GM23338 (cell line): ENCODE results near the gene TRMT11. TPM values are rescaled to one million over a fixed set of nuclear protein-coding genes. Genes with fewer than 3 reads are reported as not detected.

Source experiments
- ATAC-seq: fragments of 200-7000 bp; cut with Tn5 transposase; 3 replicates; pipeline ENCODE4 v1.9.1; 2020
- DNase-seq: peaks from one replicate; pipeline ENCODE4 v3.0.0-alpha.2; 2015; ENCODE audit warnings: low spot score
- H2AFZ ChIP-seq: fragments of 200-600 bp; sonication (generic); 2 replicates; pipeline ENCODE4 v1.8.0; 2016; ENCODE audit warnings: antibody characterized with exemption, mild to moderate bottlenecking, moderate library complexity
- H3F3A ChIP-seq: fragments of 200-600 bp; sonication (generic); replicated peaks from 2 replicates; pipeline ENCODE4 v1.8.0; 2017; ENCODE audit warnings: antibody characterized with exemption, mixed run types, low read depth
- H3K27ac ChIP-seq: fragments of 200-600 bp; sonication (generic); 2 replicates; pipeline ENCODE4 v1.6.1; 2016; ENCODE audit warnings: low read depth
- H3K27me3 ChIP-seq: fragments of 200-600 bp; sonication (generic); 2 replicates; pipeline ENCODE4 v1.8.0; 2016; ENCODE audit warnings: mild to moderate bottlenecking, mixed run types, moderate library complexity; ENCODE audit not compliant: insufficient read depth
- H3K36me3 ChIP-seq: fragments of 200-600 bp; sonication (generic); 2 replicates; pipeline ENCODE4 v1.8.0; 2016; ENCODE audit warnings: mild to moderate bottlenecking; ENCODE audit not compliant: insufficient read depth
- H3K4me1 ChIP-seq: fragments of 200-600 bp; sonication (generic); 2 replicates; pipeline ENCODE4 v1.8.0; 2016; ENCODE audit warnings: mild to moderate bottlenecking, moderate library complexity; ENCODE audit not compliant: insufficient read depth
- H3K4me2 ChIP-seq: fragments of 200-600 bp; sonication (generic); 2 replicates; pipeline ENCODE4 v1.7.1; 2017; ENCODE audit warnings: mixed run types
- H3K4me3 ChIP-seq: fragments of 200-600 bp; sonication (generic); 2 replicates; pipeline ENCODE4 v1.6.1; 2016; ENCODE audit warnings: mixed run types
- H3K79me2 ChIP-seq: fragments of 200-600 bp; sonication (generic); replicated peaks from 2 replicates; pipeline ENCODE4 v1.8.0; 2017; ENCODE audit warnings: mild to moderate bottlenecking; ENCODE audit not compliant: insufficient read depth
- H3K9me2 ChIP-seq: fragments of 200-600 bp; sonication (generic); 2 replicates; pipeline ENCODE4 v1.8.0; 2017; ENCODE audit not compliant: insufficient read depth
- H4K20me1 ChIP-seq: fragments of 200-600 bp; sonication (generic); replicated peaks from 2 replicates; pipeline ENCODE4 v1.8.0; 2017; ENCODE audit warnings: mild to moderate bottlenecking; ENCODE audit not compliant: insufficient read depth
- H3K27ac Mint-ChIP-seq: 2 replicates; pipeline ENCODE4 v1.8.0; 2020; ENCODE audit warnings: inconsistent platforms, mild to moderate bottlenecking, moderate library complexity, mixed read lengths
- H3K27me3 Mint-ChIP-seq: 3 replicates; pipeline ENCODE4 v1.8.0; 2022; ENCODE audit warnings: low read depth, mild to moderate bottlenecking, moderate library complexity, mixed read lengths, inconsistent platforms; ENCODE audit not compliant: insufficient read depth, poor library complexity
- H3K36me3 Mint-ChIP-seq: 3 replicates; pipeline ENCODE4 v1.8.0; 2021; ENCODE audit warnings: low read depth, mild to moderate bottlenecking, inconsistent platforms, moderate library complexity, mixed read lengths
- H3K4me1 Mint-ChIP-seq: 3 replicates; pipeline ENCODE4 v1.8.0; 2020; ENCODE audit warnings: mild to moderate bottlenecking, inconsistent platforms, mixed read lengths
- H3K4me3 Mint-ChIP-seq: 3 replicates; pipeline ENCODE4 v1.8.0; 2021; ENCODE audit warnings: moderate library complexity, mild to moderate bottlenecking, inconsistent platforms, mixed read lengths
- H3K9me3 Mint-ChIP-seq: 3 replicates; pipeline ENCODE4 v1.8.0; 2020; ENCODE audit warnings: moderate library complexity, mild to moderate bottlenecking, inconsistent platforms, mixed read lengths
- EZH2 ChIP-seq: fragments of 200-600 bp; sonication (generic); IDR thresholded peaks from one replicate; pipeline ENCODE4 v1.8.0; 2017; ENCODE audit warnings: antibody characterized with exemption, mild to moderate bottlenecking, low read depth; ENCODE audit not compliant: unreplicated experiment
- EZH2phosphoT487 ChIP-seq: fragments of 200-600 bp; sonication (generic); IDR thresholded peaks from one replicate; pipeline ENCODE4 v1.8.1; 2018; ENCODE audit warnings: antibody characterized with exemption; ENCODE audit not compliant: unreplicated experiment
- JUNB ChIP-seq: IDR thresholded peaks from one replicate; pipeline ENCODE4 v1.6.1; 2016; ENCODE audit warnings: antibody characterized with exemption; ENCODE audit not compliant: unreplicated experiment
- NANOG ChIP-seq: IDR thresholded peaks from 2 replicates; pipeline ENCODE4 v1.6.1; 2016; ENCODE audit warnings: antibody characterized with exemption, borderline replicate concordance
- POLR2AphosphoS5 ChIP-seq: IDR thresholded peaks from 2 replicates; pipeline ENCODE4 v1.6.1; 2016; ENCODE audit warnings: antibody characterized with exemption, low read depth
- STAT1 ChIP-seq: IDR thresholded peaks from one replicate; pipeline ENCODE4 v1.6.1; 2016; ENCODE audit warnings: antibody characterized with exemption; ENCODE audit not compliant: unreplicated experiment
- ZNF114 ChIP-seq: fragments of 250-450 bp; sonication (Bioruptor Pico); IDR thresholded peaks from 2 replicates; pipeline ENCODE4 v1.5.0; 2020; ENCODE audit warnings: mild to moderate bottlenecking, moderate library complexity
- ZNF331 ChIP-seq: fragments of 250-450 bp; sonication (Bioruptor Pico); IDR thresholded peaks from 2 replicates; pipeline ENCODE4 v1.5.0; 2020; ENCODE audit warnings: low read depth, mild to moderate bottlenecking, moderate library complexity
- polyA plus RNA-seq: library from polyadenylated mRNA; unstranded; fragments of >200 nt; fragmentation: Nextera tagmentation; extraction: Ambion mirVana; gene quantifications from 2 replicates; pipeline ENCODE4 v1.2.1, GENCODE V29; 2016
- total RNA-seq: library from RNA; depleted of rRNA; stranded (reverse); fragments of >200 nt; shearing (Covaris generic); gene quantifications from 2 replicates; pipeline ENCODE4 v1.2.3, GENCODE V29; 2014
- TF ChIP-seq, protein P1 (sequence below): IDR thresholded peaks from 2 replicates; pipeline ENCODE4 v1.6.1; 2016; ENCODE audit warnings: antibody characterized with exemption
- TF ChIP-seq, protein P2 (sequence below): fragments of 250-450 bp; sonication (Bioruptor Pico); IDR thresholded peaks from 2 replicates; pipeline ENCODE4 v1.5.0; 2020; ENCODE audit warnings: mild to moderate bottlenecking, moderate library complexity
- TF ChIP-seq, protein P3 (sequence below): IDR thresholded peaks from one replicate; pipeline ENCODE4 v1.6.1; 2018; ENCODE audit warnings: antibody characterized with exemption; ENCODE audit not compliant: unreplicated experiment

TRMT11 gene
- total and polyA plus RNA-seq, 2 experiments from 2014 or later, result 49.5 to 50.9 TPM

DNA sequence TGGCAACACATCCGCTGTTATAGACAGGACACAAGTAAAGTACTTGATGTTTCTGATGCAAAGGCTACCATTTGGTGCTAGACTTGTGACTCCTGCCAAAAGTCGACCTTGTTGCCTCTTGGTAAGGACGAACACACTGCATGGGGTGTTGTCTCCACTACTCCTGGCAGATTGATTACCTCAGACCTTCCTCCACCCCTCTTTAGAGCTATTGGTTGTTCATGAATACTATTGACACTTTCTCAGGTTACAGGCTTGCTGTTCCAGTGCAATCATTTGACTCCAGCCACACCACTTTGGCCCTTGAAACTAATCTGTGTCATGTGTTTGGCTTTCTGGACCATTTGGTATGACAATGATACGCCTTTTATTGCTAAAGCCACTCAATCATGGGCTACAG lies 62.3 kb downstream of the TRMT11 start:
- Histone ChIP-seq H4K20me1 (no peaks in the 10 kb centered on the region), H3K79me2 (peaks cover 5% of the 10 kb centered on the region; the same call in 1 of the 2 replicates), H3K4me2 (no peak overlapping the region), H3K27me3 (no peaks in the 10 kb centered on the region), H3K9me2 (0 out of 2 replicates have a peak, but pooled peaks cover 9% of the 10 kb centered on the region), H2AFZ (no peak overlapping the region), H3K4me3 (no peak overlapping the region), H3F3A (no peaks in the 10 kb centered on the region), H3K27ac (no peak overlapping the region), H3K4me1 (no peaks in the 10 kb centered on the region), H3K36me3 (no peaks in the 10 kb centered on the region; the same call in 1 of the 2 replicates)
- H3K27ac Mint-ChIP-seq, result no peak overlapping the region
- peaks cover 4% of the 10 kb centered on the region for H3K27me3 Mint-ChIP-seq
- H3K4me1 Mint-ChIP-seq, result no peaks in the 10 kb centered on the region
- DNase-seq (no peak), ATAC-seq (no peak)
- peaks cover 30% of the 10 kb centered on the region for H3K36me3 Mint-ChIP-seq
- H3K9me3 Mint-ChIP-seq, result peaks cover 6% of the 10 kb centered on the region; the same call in 2 of the 3 replicates
- TF ChIP-seq ZNF114 (CRISPR knock-in tag) (no peak), EZH2 (no peak), EZH2phosphoT487 (no peak), JUNB (no peak), ZNF331 (CRISPR knock-in tag) (no peak), NANOG (no peak)
- TF ChIP-seq, protein P1, sequence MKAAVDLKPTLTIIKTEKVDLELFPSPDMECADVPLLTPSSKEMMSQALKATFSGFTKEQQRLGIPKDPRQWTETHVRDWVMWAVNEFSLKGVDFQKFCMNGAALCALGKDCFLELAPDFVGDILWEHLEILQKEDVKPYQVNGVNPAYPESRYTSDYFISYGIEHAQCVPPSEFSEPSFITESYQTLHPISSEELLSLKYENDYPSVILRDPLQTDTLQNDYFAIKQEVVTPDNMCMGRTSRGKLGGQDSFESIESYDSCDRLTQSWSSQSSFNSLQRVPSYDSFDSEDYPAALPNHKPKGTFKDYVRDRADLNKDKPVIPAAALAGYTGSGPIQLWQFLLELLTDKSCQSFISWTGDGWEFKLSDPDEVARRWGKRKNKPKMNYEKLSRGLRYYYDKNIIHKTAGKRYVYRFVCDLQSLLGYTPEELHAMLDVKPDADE, result no peak
- no peak overlapping the region for H3K4me3 Mint-ChIP-seq

DNA sequence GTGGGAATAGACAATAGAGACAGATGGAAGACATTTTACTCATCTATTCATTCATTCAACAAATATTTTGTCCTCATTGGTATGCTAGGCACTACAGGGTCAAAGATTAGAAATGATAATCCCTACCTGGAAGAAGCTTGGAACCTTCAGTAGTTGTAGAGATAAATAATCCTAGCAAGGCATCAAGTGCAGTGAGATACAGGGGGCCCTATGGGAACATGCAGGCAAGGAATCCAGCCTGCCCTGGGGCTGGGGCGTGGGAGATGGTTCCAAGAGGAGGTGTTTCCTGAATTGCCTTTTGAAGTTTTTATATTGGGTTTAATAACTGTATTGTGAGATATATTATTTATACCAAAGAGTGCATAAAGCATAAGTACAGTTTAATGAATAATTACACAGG lies 64.5 kb downstream of the TRMT11 start:
- Histone ChIP-seq H2AFZ (no peak overlapping the region), H3K4me3 (no peak overlapping the region), H3K4me2 (no peak overlapping the region), H3K4me1 (no peaks in the 10 kb centered on the region), H3K27ac (no peak overlapping the region), H3F3A (no peaks in the 10 kb centered on the region), H3K79me2 (no peaks in the 10 kb centered on the region), H3K9me2 (0 out of 2 replicates have a peak, but pooled peaks cover 5% of the 10 kb centered on the region), H3K36me3 (no peaks in the 10 kb centered on the region), H3K27me3 (no peaks in the 10 kb centered on the region), H4K20me1 (no peaks in the 10 kb centered on the region; the same call in 1 of the 2 replicates)
- Mint-ChIP-seq H3K4me1 (peaks cover under 1% of the 10 kb centered on the region), H3K4me3 (no peak overlapping the region), H3K9me3 (no peaks in the 10 kb centered on the region; the same call in 2 of the 3 replicates), H3K36me3 (peaks cover 16% of the 10 kb centered on the region), H3K27me3 (peaks cover 4% of the 10 kb centered on the region), H3K27ac (no peak overlapping the region)
- ATAC-seq (no peak), DNase-seq (no peak)
- TF ChIP-seq STAT1 (no peak), POLR2AphosphoS5 (no peak), ZNF114 (CRISPR knock-in tag) (no peak), EZH2 (no peak), NANOG (no peak), EZH2phosphoT487 (no peak)
- TF ChIP-seq, protein P2, sequence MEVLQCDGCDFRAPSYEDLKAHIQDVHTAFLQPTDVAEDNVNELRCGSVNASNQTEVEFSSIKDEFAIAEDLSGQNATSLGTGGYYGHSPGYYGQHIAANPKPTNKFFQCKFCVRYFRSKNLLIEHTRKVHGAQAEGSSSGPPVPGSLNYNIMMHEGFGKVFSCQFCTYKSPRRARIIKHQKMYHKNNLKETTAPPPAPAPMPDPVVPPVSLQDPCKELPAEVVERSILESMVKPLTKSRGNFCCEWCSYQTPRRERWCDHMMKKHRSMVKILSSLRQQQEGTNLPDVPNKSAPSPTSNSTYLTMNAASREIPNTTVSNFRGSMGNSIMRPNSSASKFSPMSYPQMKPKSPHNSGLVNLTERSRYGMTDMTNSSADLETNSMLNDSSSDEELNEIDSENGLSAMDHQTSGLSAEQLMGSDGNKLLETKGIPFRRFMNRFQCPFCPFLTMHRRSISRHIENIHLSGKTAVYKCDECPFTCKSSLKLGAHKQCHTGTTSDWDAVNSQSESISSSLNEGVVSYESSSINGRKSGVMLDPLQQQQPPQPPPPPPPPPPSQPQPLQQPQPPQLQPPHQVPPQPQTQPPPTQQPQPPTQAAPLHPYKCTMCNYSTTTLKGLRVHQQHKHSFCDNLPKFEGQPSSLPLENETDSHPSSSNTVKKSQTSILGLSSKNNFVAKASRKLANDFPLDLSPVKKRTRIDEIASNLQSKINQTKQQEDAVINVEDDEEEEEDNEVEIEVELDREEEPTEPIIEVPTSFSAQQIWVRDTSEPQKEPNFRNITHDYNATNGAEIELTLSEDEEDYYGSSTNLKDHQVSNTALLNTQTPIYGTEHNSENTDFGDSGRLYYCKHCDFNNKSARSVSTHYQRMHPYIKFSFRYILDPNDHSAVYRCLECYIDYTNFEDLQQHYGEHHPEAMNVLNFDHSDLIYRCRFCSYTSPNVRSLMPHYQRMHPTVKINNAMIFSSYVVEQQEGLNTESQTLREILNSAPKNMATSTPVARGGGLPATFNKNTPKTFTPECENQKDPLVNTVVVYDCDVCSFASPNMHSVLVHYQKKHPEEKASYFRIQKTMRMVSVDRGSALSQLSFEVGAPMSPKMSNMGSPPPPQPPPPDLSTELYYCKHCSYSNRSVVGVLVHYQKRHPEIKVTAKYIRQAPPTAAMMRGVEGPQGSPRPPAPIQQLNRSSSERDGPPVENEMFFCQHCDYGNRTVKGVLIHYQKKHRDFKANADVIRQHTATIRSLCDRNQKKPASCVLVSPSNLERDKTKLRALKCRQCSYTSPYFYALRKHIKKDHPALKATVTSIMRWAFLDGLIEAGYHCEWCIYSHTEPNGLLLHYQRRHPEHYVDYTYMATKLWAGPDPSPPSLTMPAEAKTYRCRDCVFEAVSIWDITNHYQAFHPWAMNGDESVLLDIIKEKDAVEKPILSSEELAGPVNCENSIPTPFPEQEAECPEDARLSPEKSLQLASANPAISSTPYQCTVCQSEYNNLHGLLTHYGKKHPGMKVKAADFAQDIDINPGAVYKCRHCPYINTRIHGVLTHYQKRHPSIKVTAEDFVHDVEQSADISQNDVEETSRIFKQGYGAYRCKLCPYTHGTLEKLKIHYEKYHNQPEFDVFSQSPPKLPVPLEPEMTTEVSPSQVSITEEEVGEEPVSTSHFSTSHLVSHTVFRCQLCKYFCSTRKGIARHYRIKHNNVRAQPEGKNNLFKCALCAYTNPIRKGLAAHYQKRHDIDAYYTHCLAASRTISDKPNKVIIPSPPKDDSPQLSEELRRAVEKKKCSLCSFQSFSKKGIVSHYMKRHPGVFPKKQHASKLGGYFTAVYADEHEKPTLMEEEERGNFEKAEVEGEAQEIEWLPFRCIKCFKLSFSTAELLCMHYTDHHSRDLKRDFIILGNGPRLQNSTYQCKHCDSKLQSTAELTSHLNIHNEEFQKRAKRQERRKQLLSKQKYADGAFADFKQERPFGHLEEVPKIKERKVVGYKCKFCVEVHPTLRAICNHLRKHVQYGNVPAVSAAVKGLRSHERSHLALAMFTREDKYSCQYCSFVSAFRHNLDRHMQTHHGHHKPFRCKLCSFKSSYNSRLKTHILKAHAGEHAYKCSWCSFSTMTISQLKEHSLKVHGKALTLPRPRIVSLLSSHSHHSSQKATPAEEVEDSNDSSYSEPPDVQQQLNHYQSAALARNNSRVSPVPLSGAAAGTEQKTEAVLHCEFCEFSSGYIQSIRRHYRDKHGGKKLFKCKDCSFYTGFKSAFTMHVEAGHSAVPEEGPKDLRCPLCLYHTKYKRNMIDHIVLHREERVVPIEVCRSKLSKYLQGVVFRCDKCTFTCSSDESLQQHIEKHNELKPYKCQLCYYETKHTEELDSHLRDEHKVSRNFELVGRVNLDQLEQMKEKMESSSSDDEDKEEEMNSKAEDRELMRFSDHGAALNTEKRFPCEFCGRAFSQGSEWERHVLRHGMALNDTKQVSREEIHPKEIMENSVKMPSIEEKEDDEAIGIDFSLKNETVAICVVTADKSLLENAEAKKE (CRISPR knock-in tag), result no peak
- TF ChIP-seq, protein P3, sequence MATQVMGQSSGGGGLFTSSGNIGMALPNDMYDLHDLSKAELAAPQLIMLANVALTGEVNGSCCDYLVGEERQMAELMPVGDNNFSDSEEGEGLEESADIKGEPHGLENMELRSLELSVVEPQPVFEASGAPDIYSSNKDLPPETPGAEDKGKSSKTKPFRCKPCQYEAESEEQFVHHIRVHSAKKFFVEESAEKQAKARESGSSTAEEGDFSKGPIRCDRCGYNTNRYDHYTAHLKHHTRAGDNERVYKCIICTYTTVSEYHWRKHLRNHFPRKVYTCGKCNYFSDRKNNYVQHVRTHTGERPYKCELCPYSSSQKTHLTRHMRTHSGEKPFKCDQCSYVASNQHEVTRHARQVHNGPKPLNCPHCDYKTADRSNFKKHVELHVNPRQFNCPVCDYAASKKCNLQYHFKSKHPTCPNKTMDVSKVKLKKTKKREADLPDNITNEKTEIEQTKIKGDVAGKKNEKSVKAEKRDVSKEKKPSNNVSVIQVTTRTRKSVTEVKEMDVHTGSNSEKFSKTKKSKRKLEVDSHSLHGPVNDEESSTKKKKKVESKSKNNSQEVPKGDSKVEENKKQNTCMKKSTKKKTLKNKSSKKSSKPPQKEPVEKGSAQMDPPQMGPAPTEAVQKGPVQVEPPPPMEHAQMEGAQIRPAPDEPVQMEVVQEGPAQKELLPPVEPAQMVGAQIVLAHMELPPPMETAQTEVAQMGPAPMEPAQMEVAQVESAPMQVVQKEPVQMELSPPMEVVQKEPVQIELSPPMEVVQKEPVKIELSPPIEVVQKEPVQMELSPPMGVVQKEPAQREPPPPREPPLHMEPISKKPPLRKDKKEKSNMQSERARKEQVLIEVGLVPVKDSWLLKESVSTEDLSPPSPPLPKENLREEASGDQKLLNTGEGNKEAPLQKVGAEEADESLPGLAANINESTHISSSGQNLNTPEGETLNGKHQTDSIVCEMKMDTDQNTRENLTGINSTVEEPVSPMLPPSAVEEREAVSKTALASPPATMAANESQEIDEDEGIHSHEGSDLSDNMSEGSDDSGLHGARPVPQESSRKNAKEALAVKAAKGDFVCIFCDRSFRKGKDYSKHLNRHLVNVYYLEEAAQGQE, result no peak
